Prostate gland (tissue), 2 donors: Measurements from ENCODE around the gene SASH1.

Experiments
- POLR2A ChIP-seq: fragments of 450-650 bp; IDR thresholded peaks from one replicate; pipeline ENCODE4 v1.6.1; 2016; ENCODE audit warnings: antibody characterized with exemption, mild to moderate bottlenecking
- POLR2AphosphoS5 ChIP-seq: sonication (generic); formaldehyde crosslinking; IDR thresholded peaks from one replicate; pipeline ENCODE4 v1.6.1; 2017; ENCODE audit warnings: antibody characterized with exemption
- TF ChIP-seq, protein P1 (sequence below), 4 experiments: fragments of 200-600 bp in 2 of 4; fragments of 450-650 bp in 2 of 4; sonication (generic) in 2 of 4; IDR thresholded peaks; 1 replicate in 3 of 4; 2 replicates in 1 of 4; pipeline ENCODE4 v1.5.1; 2016 to 2019; ENCODE audit warnings: antibody characterized with exemption in 4 of 4, mild to moderate bottlenecking in 2 of 4, moderate library complexity in 2 of 4

DNA sequence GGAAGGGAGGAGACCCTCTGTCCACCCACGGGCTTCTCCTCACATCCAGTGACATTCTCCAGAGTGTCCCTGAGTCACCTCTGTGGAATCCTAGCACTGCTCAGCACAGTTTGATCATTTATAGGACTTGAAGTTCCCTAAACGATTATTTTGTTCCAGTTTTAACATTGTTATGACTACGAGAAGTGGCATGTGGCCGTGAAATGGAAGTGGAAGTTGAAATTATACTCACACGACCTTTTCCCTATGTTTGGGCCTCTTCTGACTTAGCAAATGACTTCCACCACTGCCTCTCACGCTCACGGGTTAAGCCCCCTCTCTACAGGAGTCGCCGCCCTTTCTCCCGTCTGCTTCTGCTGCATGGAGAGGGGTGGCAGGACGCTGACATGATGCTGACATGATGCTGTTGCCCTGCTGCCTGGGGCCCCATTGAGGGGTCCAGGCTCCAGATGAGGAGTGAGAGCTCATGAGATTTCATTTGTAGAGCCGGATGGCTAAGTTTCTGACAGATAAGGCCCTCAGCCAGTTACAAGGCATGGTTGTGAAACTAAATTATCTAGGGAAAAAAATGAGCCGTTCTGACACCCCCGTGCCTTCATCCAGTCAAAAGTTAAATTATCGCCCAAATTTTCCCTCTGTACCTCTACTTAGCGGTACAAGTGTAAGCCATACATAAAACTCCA is 250.6 kb downstream of the SASH1 start:
- TF ChIP-seq POLR2A, result no peak
- TF ChIP-seq, protein P1, sequence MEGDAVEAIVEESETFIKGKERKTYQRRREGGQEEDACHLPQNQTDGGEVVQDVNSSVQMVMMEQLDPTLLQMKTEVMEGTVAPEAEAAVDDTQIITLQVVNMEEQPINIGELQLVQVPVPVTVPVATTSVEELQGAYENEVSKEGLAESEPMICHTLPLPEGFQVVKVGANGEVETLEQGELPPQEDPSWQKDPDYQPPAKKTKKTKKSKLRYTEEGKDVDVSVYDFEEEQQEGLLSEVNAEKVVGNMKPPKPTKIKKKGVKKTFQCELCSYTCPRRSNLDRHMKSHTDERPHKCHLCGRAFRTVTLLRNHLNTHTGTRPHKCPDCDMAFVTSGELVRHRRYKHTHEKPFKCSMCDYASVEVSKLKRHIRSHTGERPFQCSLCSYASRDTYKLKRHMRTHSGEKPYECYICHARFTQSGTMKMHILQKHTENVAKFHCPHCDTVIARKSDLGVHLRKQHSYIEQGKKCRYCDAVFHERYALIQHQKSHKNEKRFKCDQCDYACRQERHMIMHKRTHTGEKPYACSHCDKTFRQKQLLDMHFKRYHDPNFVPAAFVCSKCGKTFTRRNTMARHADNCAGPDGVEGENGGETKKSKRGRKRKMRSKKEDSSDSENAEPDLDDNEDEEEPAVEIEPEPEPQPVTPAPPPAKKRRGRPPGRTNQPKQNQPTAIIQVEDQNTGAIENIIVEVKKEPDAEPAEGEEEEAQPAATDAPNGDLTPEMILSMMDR (IDR thresholded peaks at IDR 0.05), result no peak
- no peak for TF ChIP-seq POLR2AphosphoS5
